Esophagus muscularis mucosa (tissue), 3 donors: ENCODE measurements around the gene PPP1R27.

Experiments used
- CTCF ChIP-seq, 3 experiments: fragments of 200-600 bp in 2 of 3; fragments of 450-650 bp in 1 of 3; sonication (generic) in 2 of 3; IDR thresholded peaks; one replicate each; pipeline ENCODE4 v1.5.1; 2017 to 2019; ENCODE audit warnings: antibody characterized with exemption in 3 of 3, mild to moderate bottlenecking in 2 of 3, moderate library complexity in 1 of 3
- POLR2A ChIP-seq: fragments of 450-650 bp; IDR thresholded peaks from one replicate; pipeline ENCODE4 v1.6.1; 2017; ENCODE audit warnings: antibody characterized with exemption, moderate library complexity, mild to moderate bottlenecking, low read depth
- POLR2AphosphoS5 ChIP-seq, 2 donors: sonication (generic); formaldehyde crosslinking; IDR thresholded peaks; one replicate each; pipeline ENCODE4 v1.6.1; 2017; ENCODE audit warnings: antibody characterized with exemption in 2 of 2

GRCh38 chr17:81878294-81878693 lies 43.4 kb upstream of the PPP1R27 start:
- TF ChIP-seq CTCF (IDR thresholded peaks at IDR 0.05) = no peak
- no peak for TF ChIP-seq POLR2AphosphoS5 (IDR thresholded peaks at IDR 0.05)
- TF ChIP-seq POLR2A = no peak
